ENCODE measurements around the gene ANP32A.

Gene ANP32A

DNA sequence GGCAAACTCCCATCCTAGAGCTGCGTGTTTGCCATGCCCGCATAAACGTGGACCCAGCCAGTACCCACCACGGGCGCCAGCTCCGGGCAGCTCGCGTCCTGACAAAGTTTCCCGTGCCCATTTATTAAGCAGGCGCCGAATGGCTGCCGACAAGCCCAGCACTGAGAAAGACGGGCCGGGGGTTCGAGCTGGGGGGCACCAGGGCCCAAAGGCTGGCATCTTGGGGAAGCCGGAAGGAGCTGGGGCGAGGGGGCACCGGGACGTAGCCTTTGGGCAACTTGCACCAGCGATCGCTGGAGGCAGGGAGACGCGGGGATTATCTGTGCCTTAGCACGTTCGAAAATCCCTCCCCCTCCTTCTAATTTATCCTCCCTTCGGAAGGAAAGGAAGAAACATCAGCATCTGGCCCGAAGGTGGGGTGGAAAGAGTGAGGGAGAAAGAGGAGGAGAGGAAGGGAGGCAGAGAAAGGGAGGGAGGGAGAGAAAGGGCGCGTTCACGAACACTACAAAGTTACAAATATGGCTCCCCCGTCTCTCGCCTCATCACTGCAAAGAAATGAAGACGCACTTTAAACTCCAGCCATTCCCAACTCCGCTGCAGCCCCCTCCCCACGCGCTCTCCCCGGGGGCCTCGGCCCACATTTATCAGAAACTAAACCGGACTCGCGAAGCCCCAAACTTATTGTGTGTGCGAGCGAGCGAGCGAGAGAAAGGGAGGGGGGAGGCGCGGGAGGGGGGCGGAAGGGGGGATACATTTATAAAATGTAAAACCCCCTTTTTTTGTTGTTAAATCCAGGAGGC is 1.0 kb downstream of the ANP32A start:
- FAIRE-seq (no peak), DNase-seq (ENCODE audit: insufficient read length, low spot score) (no peak)
- TF ChIP-seq, protein P1, sequence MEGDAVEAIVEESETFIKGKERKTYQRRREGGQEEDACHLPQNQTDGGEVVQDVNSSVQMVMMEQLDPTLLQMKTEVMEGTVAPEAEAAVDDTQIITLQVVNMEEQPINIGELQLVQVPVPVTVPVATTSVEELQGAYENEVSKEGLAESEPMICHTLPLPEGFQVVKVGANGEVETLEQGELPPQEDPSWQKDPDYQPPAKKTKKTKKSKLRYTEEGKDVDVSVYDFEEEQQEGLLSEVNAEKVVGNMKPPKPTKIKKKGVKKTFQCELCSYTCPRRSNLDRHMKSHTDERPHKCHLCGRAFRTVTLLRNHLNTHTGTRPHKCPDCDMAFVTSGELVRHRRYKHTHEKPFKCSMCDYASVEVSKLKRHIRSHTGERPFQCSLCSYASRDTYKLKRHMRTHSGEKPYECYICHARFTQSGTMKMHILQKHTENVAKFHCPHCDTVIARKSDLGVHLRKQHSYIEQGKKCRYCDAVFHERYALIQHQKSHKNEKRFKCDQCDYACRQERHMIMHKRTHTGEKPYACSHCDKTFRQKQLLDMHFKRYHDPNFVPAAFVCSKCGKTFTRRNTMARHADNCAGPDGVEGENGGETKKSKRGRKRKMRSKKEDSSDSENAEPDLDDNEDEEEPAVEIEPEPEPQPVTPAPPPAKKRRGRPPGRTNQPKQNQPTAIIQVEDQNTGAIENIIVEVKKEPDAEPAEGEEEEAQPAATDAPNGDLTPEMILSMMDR (IDR thresholded peaks at IDR 0.05; ENCODE audit: insufficient read depth, missing control alignments), result no peak

DNA sequence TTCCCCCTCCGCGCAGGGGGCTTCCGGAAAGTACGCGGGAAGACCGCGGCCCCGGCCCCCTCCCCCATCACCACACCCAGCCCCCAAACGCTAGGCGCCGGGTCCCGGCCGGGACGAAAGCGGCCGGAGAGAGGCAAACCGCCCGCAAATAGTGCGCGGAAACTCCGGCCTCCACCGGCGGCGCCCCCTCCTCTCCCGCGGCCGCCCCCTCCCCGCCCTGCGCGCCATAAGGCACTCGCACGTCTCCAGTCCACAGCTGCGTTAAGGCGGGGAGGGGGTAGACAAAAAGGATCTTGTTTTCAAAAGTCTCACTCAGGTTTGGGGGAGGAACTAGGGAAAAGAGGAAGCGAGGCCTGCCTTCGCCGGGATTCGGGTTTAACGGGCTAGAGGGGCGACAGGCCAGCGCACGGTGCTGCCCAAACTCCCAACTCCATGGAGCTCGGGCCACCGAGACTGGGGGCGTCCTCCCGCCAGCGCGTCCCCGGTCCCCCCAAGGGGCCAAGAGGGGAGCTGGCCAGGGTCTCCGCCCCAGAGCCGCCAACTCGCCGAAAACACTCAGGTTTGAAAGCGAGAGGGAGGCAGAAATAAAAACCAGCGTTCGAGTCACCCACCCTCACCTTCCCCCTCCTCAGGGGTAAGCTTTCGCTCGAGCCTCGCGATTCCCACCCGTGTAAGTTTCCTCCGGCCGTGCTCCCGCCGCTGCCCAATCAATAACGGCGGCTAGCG is 1.8 kb downstream of the ANP32A start:
- no peak for DNase-seq (ENCODE audit: insufficient read length, low spot score)
- TF ChIP-seq, protein P1 (IDR thresholded peaks at IDR 0.05; ENCODE audit: insufficient read depth, missing control alignments), result no peak
- no peak for FAIRE-seq

DNA sequence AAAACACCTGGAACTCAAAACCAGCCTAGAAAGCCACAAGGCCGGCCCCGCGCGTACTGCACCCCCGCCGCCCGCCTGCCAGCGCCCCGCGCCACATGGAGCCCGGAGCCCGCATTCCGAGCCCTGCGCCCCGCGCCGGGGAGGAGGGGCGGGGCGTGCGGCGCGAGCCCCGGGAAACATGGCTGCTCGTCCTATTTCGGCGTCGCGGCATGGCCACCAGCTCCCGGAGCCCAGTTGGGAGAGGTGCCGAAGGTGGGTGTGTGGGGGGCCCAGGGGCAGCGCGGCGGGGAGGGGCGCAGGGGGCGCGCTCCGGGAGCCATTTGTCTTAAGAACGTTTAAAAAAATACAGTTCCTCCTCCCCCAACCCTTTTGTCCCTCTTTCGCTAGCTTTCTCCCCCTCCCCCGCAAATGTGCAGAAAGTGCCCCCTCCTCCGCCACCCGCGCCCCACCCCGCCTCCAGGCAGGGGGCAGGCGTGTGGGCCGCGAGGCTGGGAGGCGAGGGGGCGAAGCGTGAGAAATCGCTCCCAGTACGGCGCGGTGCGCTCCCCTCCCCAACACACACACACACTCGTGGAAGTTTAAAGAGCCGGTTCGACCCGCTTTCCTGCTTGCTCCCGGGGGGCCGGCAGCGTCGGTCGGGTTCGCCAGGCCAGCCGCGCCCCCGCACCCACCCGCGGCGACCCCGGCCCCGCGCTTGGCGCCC is 2.5 kb downstream of the ANP32A start:
- TF ChIP-seq, protein P1 (IDR thresholded peaks at IDR 0.05; ENCODE audit: insufficient read depth, missing control alignments), result no peak
- no peak for FAIRE-seq
- no peak for DNase-seq (ENCODE audit: insufficient read length, low spot score)

DNA sequence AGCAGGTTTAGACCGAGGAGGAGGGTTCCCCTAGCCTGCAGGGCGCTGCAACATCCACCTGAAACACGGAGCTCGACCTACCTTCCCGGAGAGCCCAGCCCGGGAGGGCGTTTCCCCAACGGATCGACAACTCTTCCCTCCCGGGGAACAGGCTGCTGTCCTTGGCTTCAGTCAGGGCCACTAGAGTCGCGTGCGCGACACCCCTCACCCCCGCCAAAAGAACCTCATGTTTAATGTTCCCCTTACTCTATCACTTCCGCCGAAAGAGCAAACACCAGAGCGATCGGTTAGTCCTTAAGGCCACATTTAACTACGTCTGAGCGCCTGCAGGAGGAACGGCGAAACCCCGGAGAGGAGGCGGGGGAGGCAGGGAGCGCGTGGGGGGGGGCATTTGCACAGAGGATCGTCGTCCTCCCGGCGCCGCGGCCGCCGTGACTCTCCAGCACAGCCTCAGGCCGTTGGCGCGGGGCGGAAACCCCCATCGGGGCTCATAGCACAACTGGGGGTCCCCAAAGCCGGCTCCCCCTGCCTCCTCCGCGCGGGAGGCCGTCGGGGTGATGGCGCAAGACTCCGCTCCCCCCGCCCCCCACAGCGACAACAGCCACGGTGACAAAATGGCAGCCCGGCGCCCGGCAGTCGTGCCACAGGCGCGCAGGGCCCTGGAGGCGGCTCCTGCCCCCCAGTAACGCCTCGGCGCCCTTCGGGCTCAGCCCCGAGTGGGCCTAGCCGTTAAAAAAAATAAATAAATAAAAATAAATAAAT is 3.2 kb downstream of the ANP32A start:
- DNase-seq (ENCODE audit: insufficient read length, low spot score) (no peak), FAIRE-seq (no peak)
- TF ChIP-seq, protein P1 (IDR thresholded peaks at IDR 0.05; ENCODE audit: insufficient read depth, missing control alignments), result no peak

DNA sequence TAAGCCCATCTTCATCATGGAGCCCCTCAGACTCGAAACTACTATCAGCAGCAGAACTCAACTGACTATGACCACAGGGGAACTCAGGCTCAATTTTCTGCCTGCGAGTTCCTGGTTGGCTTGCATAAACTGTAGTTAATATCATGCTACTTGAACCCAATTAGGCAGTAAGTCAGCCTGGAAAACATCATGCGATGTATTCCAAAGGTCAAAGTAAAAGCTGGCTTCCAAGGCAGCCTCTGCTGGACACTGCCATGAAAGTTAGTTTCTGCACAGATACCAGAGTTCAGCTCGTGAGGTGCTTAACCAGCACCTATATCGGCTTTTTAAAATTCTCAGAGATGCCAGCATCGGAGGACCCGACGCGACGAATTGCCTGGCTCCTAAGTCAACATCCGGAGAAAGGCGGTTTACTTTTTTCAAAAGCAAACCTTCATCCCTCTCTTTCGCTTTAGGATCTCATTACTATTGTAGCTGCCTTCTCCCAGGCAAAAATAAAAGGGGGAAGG is 3.8 kb downstream of the ANP32A start:
- FAIRE-seq (no peak), DNase-seq (ENCODE audit: insufficient read length, low spot score) (no peak)

DNA sequence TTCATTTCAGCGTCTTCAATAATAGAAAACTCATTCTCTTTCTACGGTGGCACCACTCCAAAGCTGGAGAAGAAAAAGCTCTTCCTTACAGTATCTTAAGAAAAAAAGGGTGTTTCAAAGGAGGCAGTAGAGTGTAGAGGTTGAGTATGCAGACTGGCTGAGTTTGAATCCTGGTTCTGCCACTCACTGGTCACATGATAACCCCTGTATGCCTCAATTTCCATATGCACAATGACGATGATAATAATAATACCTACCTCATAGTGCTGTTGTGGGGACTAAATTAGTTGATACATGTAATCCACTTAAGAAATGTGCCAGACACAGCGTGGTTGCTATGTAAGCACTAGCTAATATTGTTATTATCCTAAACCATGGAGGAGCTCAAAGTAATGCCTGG is 4.5 kb downstream of the ANP32A start:
- TF ChIP-seq, protein P1 (IDR thresholded peaks at IDR 0.05; ENCODE audit: insufficient read depth, missing control alignments), result no peak
- FAIRE-seq, result peak; percentile 48
- DNase-seq (ENCODE audit: insufficient read length, low spot score), result no peak

More for the DNA sequence above, 3.8 kb downstream of the ANP32A start:
- TF ChIP-seq, protein P1 (IDR thresholded peaks at IDR 0.05; ENCODE audit: insufficient read depth, missing control alignments), result no peak

All from D721Med (cell line).